NCI-H1436 treated with DMSO at 0.1 percent for 48 hours (cell line): Measurements from ENCODE around the gene BIN1.

Source experiments
- DNase-seq: peaks from one replicate; lab custom pipeline; 2025; lab: John Stamatoyannopoulos, UW

The BIN1 gene

GRCh38 chr2:127058246-127058953, 48.6 kb downstream of the BIN1 start:
- no peak for DNase-seq

- DNase-seq: no peak
Measured at GRCh38 chr2:127057371-127058245, 49.3 kb downstream of the BIN1 start.

- no peak for DNase-seq
Measured at GRCh38 chr2:127056631-127057370, 50.2 kb downstream of the BIN1 start.

DNA sequence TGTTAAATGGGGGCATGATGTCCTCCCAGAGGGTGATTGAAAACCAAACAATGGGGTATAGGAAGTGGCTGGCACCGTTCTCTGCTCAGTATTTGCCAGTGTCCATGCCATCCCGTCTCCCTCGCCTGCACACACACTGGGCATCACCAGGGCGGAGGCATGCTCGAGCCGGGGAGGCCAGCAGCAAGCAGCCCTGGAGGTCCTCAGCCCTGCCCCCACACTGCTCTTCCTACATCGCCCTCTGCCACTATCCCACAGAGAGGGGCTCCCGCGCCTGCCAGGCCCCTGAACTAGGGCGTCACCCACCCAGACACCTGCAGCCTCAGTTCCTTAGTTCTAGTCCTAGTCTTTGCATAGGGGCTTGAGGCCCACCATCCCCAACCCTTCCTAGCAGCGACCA, 50.9 kb downstream of the BIN1 start:
- no peak for DNase-seq

- DNase-seq: no peak
Measured at GRCh38 chr2:127055786-127056076, 51.2 kb downstream of the BIN1 start.

DNA sequence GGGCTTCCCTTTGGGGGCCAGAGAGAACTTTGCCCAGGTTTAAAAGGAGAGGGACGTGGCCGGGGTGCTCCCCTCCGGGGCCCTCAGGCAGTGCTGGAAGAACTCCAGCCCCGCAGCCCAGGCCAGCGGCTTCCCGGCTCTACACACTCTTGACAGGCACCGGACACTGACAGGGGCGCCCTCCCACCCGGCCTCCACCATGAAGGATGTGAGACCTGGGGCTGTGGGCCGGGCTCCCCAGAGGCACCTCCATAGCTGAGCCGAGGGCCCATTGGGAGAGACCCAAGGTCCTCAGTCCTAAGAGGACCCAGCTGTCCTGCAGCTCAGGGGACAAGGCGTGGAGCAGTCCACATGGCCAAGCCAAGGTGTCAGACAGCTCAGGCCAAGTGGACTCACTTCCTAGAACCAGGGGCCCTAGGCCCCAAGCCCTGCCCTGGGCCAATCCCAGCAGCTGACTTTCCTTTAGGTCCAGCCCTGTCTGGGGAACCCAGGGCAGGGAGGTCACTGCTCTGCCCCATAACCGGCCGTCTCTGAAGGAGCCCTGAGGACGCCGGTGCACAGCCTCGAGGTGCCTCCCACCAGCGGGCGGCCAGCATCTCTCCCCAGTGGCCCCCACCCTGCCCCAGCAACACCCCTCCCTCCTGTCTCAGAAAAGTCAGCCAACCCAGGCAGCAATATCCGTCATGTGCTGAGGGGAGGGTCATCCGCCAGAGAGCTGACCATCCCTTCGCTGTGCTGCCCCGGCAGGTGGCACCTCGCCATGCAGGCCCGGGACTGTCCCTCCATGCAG, 51.8 kb downstream of the BIN1 start:
- no peak for DNase-seq

DNA sequence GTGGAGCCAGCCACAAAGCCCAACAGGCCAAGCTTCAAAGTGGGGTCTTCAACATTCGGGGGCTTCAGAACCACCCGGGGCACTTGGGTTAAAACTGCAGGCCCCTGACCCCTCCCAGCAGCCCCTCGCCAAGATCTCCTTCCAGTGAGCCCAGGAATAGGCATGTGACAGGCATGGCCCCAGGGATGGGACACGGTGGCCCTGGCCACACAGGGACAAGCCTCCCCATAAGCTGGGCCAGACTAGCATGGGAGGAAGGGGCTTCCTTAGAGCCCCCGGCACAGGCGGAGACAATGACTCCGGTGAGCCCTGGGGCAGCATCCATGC, 52.4 kb downstream of the BIN1 start:
- no peak for DNase-seq

GRCh38 chr2:127053731-127054603, 53.0 kb downstream of the BIN1 start:
- no peak for DNase-seq

GRCh38 chr2:127052771-127053691, 53.9 kb downstream of the BIN1 start:
- DNase-seq: no peak

DNA sequence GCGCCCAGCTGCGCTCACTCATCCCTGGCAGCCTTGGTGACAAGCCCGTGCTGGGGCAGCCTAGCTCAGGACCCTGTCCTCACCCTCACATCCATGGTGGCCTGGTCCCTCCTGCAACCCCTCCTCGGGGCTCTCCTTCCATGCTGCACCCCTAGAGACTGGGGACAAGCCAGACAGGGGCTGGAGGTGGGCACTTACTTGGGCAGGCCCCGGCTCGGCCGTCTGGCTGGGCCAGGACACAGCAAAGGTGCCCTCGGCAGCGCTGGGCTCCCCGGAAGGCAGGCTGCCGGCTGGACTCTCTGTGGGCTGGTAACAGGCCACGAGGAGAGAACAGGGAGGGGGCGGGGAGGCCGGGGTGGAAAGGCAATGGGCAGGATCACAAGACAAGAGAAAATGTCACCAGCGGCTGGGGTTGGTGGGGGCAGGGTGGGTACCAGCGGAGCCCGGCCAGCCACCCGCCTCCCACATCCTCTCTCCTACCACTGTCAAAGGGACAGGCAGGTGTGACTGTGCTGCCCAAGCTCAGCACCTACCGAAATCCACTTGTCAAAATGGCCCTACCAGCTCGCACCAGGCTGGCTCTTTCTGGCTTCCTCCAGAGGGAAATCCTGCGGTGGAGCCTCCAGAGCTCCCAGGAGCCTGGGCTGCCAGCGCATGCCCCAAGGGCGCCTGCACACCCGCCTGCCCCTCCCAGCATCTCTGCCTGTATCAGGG, 54.7 kb downstream of the BIN1 start:
- no peak for DNase-seq

GRCh38 chr2:127051116-127052056, 55.6 kb downstream of the BIN1 start:
- DNase-seq: no peak

GRCh38 chr2:127050803-127051115, 56.2 kb downstream of the BIN1 start:
- DNase-seq: no peak

- DNase-seq: no peak
Measured at GRCh38 chr2:127049927-127050802, 56.8 kb downstream of the BIN1 start.

GRCh38 chr2:127048969-127049897, 57.7 kb downstream of the BIN1 start:
- DNase-seq: no peak

- DNase-seq: no peak
Measured at GRCh38 chr2:127048618-127048935, 58.4 kb downstream of the BIN1 start.
